B cell (primary cell): ENCODE results near the gene SLC35F2. TPM values are rescaled to one million over a fixed set of nuclear protein-coding genes. Genes with fewer than 3 reads are reported as not detected.

Source experiments
- ATAC-seq: fragments of 200-7000 bp; cut with Tn5 transposase; one replicate; pipeline ENCODE4 v1.10.0; 2021; ENCODE audit warnings: low read depth, mild to moderate bottlenecking, moderate number of reproducible peaks, moderate library complexity
- CTCF ChIA-PET: fragments of 350-600 bp; sonication (Branson Sonifier 250); formaldehyde crosslinking; loops from one replicate; lab custom pipeline; 2021; ENCODE audit warnings: antibody characterized with exemption, inconsistent platforms; lab: Charles Lee
- POLR2A ChIA-PET: fragments of 350-600 bp; sonication (Branson Sonifier 250); formaldehyde crosslinking; loops from one replicate; lab custom pipeline; 2021; ENCODE audit warnings: antibody characterized with exemption; lab: Charles Lee
- DNase-seq: peaks from one replicate; pipeline ENCODE4 v3.0.0; 2013
- H2AFZ ChIP-seq: 2 replicates; pipeline ENCODE4 v1.6.1; 2012; ENCODE audit warnings: mild to moderate bottlenecking, low read depth, low read length; ENCODE audit not compliant: insufficient read depth, poor library complexity, severe bottlenecking
- H3K27ac ChIP-seq, 2 donors: 1 replicate in 1 of 2; 2 replicates in 1 of 2; pipeline ENCODE4 v1.5.1; 2012 to 2013; ENCODE audit warnings: low read length in 2 of 2, mild to moderate bottlenecking in 2 of 2, moderate library complexity in 1 of 2
- H3K27me3 ChIP-seq, 4 experiments: fragments of 200-600 bp in 1 of 4; sonication (generic) in 1 of 4; replicated peaks in 1 of 4; 1 replicate in 2 of 4; 2 replicates in 2 of 4; pipeline versions ENCODE4 v1.6.1 to v1.7.0; 2013 to 2016; ENCODE audit warnings: low read length in 3 of 4, mild to moderate bottlenecking in 2 of 4, mixed read lengths in 1 of 4, moderate library complexity in 1 of 4; ENCODE audit not compliant: insufficient read depth in 4 of 4, control insufficient read depth in 3 of 4; ENCODE audit errors: control extremely low read depth in 1 of 4
- H3K36me3 ChIP-seq, 2 experiments: replicated peaks in 1 of 2; 1 replicate in 1 of 2; 2 replicates in 1 of 2; pipeline versions ENCODE4 v1.6.1 to v1.7.1; 2013; ENCODE audit warnings: low read length in 1 of 2; ENCODE audit not compliant: insufficient read depth in 2 of 2, control insufficient read depth in 1 of 2; ENCODE audit errors: control extremely low read depth in 1 of 2, extremely low read depth in 1 of 2
- H3K4me1 ChIP-seq, 2 donors: fragments of 200-600 bp in 1 of 2; sonication (generic) in 1 of 2; 1 replicate in 1 of 2; 2 replicates in 1 of 2; pipeline versions ENCODE4 v1.5.1 to v1.6.1; 2013 to 2017; ENCODE audit warnings: low read length in 2 of 2; ENCODE audit not compliant: control insufficient read depth in 2 of 2, insufficient read depth in 2 of 2
- H3K4me2 ChIP-seq: replicated peaks from 2 replicates; pipeline ENCODE3; 2012; ENCODE audit warnings: mild to moderate bottlenecking, low read depth, low read length; ENCODE audit not compliant: poor library complexity, severe bottlenecking
- H3K4me3 ChIP-seq, 5 experiments: fragments of 200-600 bp in 1 of 5; sonication (generic) in 1 of 5; 1 replicate in 3 of 5; 2 replicates in 2 of 5; pipeline versions ENCODE4 v1.5.1 to v1.7.0; 2011 to 2016; ENCODE audit warnings: low read length in 4 of 5, mild to moderate bottlenecking in 4 of 5, low read depth in 2 of 5, control low read depth in 1 of 5, moderate library complexity in 1 of 5; ENCODE audit not compliant: insufficient read depth in 1 of 5; ENCODE audit errors: control extremely low read depth in 1 of 5, extremely low read depth in 1 of 5
- H3K79me2 ChIP-seq: fragments of 200-600 bp; sonication (generic); one replicate; pipeline ENCODE4 v1.6.0; 2016; ENCODE audit warnings: low read length; ENCODE audit not compliant: control insufficient read depth, insufficient read depth
- H3K9ac ChIP-seq: fragments of 200-600 bp; sonication (generic); 2 replicates; pipeline ENCODE4 v1.6.1; 2017; ENCODE audit warnings: mild to moderate bottlenecking, low read length, moderate library complexity
- H3K9me3 ChIP-seq, 3 donors: one replicate each; pipeline versions ENCODE4 v1.6.1 to v1.7.1; 2013; ENCODE audit warnings: low read length in 2 of 3; ENCODE audit not compliant: control insufficient read depth in 2 of 3, insufficient read depth in 1 of 3; ENCODE audit errors: control extremely low read depth in 1 of 3
- H4K20me1 ChIP-seq: 2 replicates; pipeline ENCODE4 v1.6.0; 2012; ENCODE audit warnings: mild to moderate bottlenecking, low read length; ENCODE audit not compliant: insufficient read depth, control insufficient read depth, poor library complexity, severe bottlenecking
- H3K27ac Mint-ChIP-seq: one replicate; pipeline ENCODE4 v1.8.0; 2021; ENCODE audit warnings: mixed read lengths
- H3K27me3 Mint-ChIP-seq: one replicate; pipeline ENCODE4 v1.8.0; 2021; ENCODE audit warnings: mixed read lengths
- H3K4me1 Mint-ChIP-seq: one replicate; pipeline ENCODE4 v1.8.0; 2021; ENCODE audit warnings: mixed read lengths
- H3K4me3 Mint-ChIP-seq: one replicate; pipeline ENCODE4 v1.8.0; 2021; ENCODE audit warnings: mixed read lengths
- H3K9me3 Mint-ChIP-seq: one replicate; pipeline ENCODE4 v1.8.0; 2022; ENCODE audit warnings: mixed read lengths; ENCODE audit not compliant: insufficient read depth
- EZH2 ChIP-seq: IDR thresholded peaks from 2 replicates; pipeline ENCODE4 v1.6.1; 2012; ENCODE audit warnings: borderline replicate concordance, low read depth, mild to moderate bottlenecking, moderate library complexity, low read length; ENCODE audit not compliant: insufficient read depth, poor library complexity, severe bottlenecking
- WGBS: methylation state at CpG from one replicate; pipeline ENCODE4 v1.1.5; 2013; ENCODE audit warnings: missing lambda C conversion rate; ENCODE audit not compliant: insufficient coverage; 5-methylcytosine and 5-hydroxymethylcytosine counted together
- intact Hi-C: fragments of 100-400 bp; cut with micrococcal nuclease; formaldehyde crosslinking; loops from one replicate; pipeline ENCODE4 v1.10.0; 2022
- polyA plus RNA-seq: library from polyadenylated mRNA; depleted of rRNA; stranded (reverse); fragments of >200 nt; gene quantifications from 2 replicates; pipeline ENCODE4 v1.2.3, GENCODE V29; 2012
- total RNA-seq, 2 donors: library from RNA; stranded (reverse); fragments of 120-200 nt in 1 of 2; gene quantifications; 1 replicate in 1 of 2; 2 replicates in 1 of 2; pipeline versions ENCODE4 v1.2.3 to v1.2.4, GENCODE V29; 2013 to 2022
- TF ChIP-seq, protein P1 (sequence below): fragments of 200-600 bp; IDR thresholded peaks from one replicate; pipeline ENCODE4 v1.8.0; 2022; ENCODE audit warnings: antibody characterized with exemption, mild to moderate bottlenecking

The SLC35F2 gene
- total and polyA plus RNA-seq, 2 donors (not counting 1 experiment from before 2014, with no cell fraction given) = 10.9 TPM

DNA sequence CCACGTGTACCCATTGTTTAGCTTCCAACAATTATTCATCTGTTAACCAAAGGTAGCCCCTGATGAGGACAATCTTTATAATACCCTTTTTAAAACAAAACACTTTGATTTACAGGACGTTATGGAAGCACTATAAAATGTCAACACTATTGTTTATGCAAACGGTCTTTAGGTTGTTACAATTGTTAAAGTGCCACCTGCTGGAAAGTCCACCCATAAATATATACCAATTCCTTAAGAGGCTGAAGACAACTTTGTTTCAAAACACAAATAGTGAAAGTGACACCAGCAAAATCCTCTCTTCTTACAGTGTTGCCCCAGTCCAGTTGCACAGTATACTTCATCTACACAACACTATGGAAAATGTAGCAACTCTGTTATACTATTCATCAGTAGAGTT lies 77.8 kb downstream of the SLC35F2 start:
- no peaks in the 10 kb centered on the region for H3K36me3 ChIP-seq
- H3K4me2 ChIP-seq = no peak overlapping the region
- intact Hi-C loops = no loop called here
- H3K27me3 Mint-ChIP-seq = peaks cover 6% of the 10 kb centered on the region
- H3K9ac ChIP-seq = no peak overlapping the region
- no peak overlapping the region for H3K4me3 Mint-ChIP-seq
- H3K9me3 Mint-ChIP-seq = no peaks in the 10 kb centered on the region
- H3K4me1 ChIP-seq = no peaks in the 10 kb centered on the region
- DNase-seq (no peak), ATAC-seq (no peak)
- H3K79me2 ChIP-seq = no peaks in the 10 kb centered on the region
- 89% methylated on average over 1 of the region's 3 CpGs for WGBS
- H3K4me1 Mint-ChIP-seq = peaks cover 6% of the 10 kb centered on the region
- TF ChIP-seq, protein P1, sequence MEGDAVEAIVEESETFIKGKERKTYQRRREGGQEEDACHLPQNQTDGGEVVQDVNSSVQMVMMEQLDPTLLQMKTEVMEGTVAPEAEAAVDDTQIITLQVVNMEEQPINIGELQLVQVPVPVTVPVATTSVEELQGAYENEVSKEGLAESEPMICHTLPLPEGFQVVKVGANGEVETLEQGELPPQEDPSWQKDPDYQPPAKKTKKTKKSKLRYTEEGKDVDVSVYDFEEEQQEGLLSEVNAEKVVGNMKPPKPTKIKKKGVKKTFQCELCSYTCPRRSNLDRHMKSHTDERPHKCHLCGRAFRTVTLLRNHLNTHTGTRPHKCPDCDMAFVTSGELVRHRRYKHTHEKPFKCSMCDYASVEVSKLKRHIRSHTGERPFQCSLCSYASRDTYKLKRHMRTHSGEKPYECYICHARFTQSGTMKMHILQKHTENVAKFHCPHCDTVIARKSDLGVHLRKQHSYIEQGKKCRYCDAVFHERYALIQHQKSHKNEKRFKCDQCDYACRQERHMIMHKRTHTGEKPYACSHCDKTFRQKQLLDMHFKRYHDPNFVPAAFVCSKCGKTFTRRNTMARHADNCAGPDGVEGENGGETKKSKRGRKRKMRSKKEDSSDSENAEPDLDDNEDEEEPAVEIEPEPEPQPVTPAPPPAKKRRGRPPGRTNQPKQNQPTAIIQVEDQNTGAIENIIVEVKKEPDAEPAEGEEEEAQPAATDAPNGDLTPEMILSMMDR = no peak
- TF ChIP-seq EZH2 = no peak
- no peaks in the 10 kb centered on the region for H3K9me3 ChIP-seq
- H3K27ac Mint-ChIP-seq = no peak overlapping the region
- no peak overlapping the region for H3K27ac ChIP-seq
- no peaks in the 10 kb centered on the region for H3K27me3 ChIP-seq
- no peak overlapping the region for H3K4me3 ChIP-seq
- no peaks in the 10 kb centered on the region for H4K20me1 ChIP-seq
- POLR2A ChIA-PET = no interaction called here
- no peak overlapping the region for H2AFZ ChIP-seq
- CTCF ChIA-PET = no interaction called here

DNA sequence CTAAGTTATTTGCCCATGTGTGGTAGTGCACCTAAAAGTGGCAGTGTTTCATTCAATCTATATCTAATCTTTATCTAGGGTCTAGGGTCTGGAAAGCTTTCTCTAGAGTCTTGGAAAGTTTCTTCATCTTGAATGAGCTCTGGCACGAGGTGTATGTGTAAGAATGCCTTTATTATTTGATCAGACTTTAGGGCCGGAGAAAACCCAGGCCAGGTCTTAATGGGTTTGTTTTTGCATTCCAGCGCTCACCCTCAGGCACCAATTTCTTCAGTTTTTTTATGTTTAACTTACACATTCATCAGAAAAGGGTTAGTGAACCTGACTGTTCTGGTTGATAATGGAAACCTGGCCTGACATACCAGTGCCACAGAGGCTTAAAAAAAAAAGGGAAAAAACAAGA lies 78.5 kb downstream of the SLC35F2 start:
- Histone ChIP-seq H3K9me3 (no peaks in the 10 kb centered on the region), H3K79me2 (no peaks in the 10 kb centered on the region), H3K27me3 (no peaks in the 10 kb centered on the region), H3K4me1 (no peaks in the 10 kb centered on the region), H4K20me1 (no peaks in the 10 kb centered on the region), H3K4me2 (no peak overlapping the region), H2AFZ (no peak overlapping the region), H3K9ac (no peak overlapping the region), H3K36me3 (no peaks in the 10 kb centered on the region), H3K27ac (no peak overlapping the region), H3K4me3 (no peak overlapping the region)
- DNase-seq = no peak
- H3K27me3 Mint-ChIP-seq = peaks cover 6% of the 10 kb centered on the region
- H3K27ac Mint-ChIP-seq = no peak overlapping the region
- no peak overlapping the region for H3K4me3 Mint-ChIP-seq
- WGBS = 83% methylated on average over 1 of the region's 3 CpGs
- H3K9me3 Mint-ChIP-seq = no peaks in the 10 kb centered on the region
- no peak for ATAC-seq
- no peak for TF ChIP-seq EZH2
- TF ChIP-seq, protein P1 = no peak
- peaks cover 6% of the 10 kb centered on the region for H3K4me1 Mint-ChIP-seq
- CTCF ChIA-PET = interaction anchor here (1.0 kb wide), 1 partner anchor 9 kb away, joined by 5 read pairs; no protein-coding TSS in a partner anchor
- intact Hi-C loops = no loop called here
- POLR2A ChIA-PET = no interaction called here
